Inflammatory macrophage treated with lipopolysaccharide for 4 hours (primary cell): ENCODE results near the gene GRXCR2.
"Not testable (repeated sequence)": the region's sequence is repeated elsewhere in the genome, so short reads cannot be mapped to it uniquely, and the experiment has no call there.

Experiments used
- DNase-seq: peaks from one replicate; pipeline ENCODE4 v3.0.0-alpha.2; 2020

GRXCR2 gene, protein sequence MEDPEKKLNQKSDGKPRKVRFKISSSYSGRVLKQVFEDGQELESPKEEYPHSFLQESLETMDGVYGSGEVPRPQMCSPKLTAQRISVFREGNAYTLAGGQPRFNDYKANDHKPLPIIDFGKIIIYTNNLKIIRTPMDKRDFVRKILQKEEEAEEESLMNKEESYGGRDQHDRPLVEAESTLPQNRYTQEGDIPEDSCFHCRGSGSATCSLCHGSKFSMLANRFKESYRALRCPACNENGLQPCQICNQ

GRCh38 chr5:145872914-145873313 lies at the start of gene GRXCR2:
GRXCR2 (minus strand) TSS chr5:145873014; CDS start chr5:145872968, 46 bp downstream.
- no peak for DNase-seq

DNA sequence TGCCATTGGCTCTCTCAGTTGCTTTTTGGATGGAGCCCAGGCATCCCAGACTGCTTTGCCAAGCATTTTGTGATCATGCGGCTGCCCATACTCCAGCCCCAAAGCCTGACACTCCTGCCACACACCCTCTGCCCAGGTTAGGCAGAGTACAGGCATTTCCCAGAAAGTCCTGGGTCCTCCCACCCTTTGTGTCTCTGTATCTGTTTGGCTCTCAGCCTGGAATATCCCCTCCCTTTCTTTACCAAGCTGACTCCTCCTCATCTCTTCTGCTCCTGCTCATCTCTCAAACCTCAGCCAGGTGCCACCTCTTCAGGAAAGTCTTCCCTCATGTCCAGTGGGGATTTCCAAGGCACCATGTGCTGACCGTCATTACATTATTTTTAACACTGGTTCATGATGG lies 49.2 kb upstream of the GRXCR2 start:
- DNase-seq, result no peak

GRCh38 chr5:145921211-145921610 lies 48.4 kb upstream of the GRXCR2 start:
- no peak for DNase-seq

GRCh38 chr5:145920542-145921210 lies 47.9 kb upstream of the GRXCR2 start:
- no peak for DNase-seq

GRCh38 chr5:145919413-145919812 lies 46.6 kb upstream of the GRXCR2 start:
- no peak for DNase-seq

DNA sequence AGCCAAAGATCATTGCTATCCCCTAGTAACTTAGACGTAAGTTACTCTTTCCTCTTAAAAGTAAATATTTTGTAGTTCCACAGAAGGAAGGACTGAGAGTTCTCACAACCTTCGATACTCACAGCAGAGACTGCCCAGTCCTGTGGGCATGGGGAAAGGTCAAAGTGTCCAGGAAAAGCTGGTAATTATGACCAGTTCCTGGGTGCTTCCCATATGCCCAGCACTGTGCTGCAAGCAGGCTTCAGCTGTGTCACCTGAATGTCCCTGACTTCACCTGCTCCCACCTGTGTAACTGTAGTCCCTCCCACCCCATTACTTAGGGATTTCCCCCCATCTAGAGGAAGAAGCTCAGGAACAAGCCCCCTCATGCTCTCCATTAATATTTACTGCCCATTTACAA lies 45.6 kb upstream of the GRXCR2 start:
- DNase-seq, result no peak

GRCh38 chr5:145917288-145917687 lies 44.5 kb upstream of the GRXCR2 start:
- DNase-seq, result no peak

GRCh38 chr5:145915970-145916638 lies 43.3 kb upstream of the GRXCR2 start:
- peak; percentile 6 for DNase-seq

- DNase-seq, result no peak
Measured at GRCh38 chr5:145913701-145914100, 40.9 kb upstream of the GRXCR2 start.

DNA sequence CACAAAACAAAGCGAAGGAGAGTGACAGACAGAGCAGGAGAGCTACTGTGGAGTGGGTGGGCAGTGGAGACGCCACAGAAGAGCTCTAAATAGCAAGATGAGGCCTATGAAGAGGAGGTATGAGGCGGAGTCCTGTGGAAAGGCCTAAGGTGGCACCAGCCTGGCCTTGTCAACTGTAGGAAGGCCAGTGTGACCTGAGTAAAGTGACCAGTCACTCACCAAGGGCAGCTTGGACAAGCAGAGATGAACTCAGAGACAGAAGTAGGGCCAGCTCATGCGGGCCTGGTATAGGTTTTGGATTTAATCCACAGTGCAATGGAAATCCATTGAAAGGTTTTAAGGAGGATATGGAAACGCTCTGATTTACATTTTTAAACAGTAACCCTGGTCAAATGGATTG lies 39.8 kb upstream of the GRXCR2 start:
- no peak for DNase-seq

GRCh38 chr5:145912019-145912418 lies 39.2 kb upstream of the GRXCR2 start:
- DNase-seq, result no peak

DNA sequence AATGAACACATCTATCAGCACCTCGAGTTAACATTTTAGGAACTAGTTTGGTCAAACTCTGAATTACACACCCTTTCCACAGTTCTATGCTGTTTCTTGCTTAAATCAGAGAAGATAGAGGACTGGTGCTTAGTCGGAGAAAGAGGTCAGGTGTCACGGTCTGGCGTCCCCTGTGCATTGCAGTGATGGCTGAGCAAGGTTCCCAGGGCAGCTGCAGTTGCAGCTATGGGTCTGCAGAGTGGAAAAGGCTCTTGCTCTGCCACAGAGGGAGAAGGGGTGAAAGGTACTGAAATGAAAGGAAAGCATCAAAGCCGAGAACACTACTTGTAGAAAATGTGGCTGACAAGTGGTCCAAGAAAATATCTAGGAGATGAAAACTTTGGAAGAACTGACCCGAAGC lies 38.4 kb upstream of the GRXCR2 start:
- DNase-seq, result no peak

DNA sequence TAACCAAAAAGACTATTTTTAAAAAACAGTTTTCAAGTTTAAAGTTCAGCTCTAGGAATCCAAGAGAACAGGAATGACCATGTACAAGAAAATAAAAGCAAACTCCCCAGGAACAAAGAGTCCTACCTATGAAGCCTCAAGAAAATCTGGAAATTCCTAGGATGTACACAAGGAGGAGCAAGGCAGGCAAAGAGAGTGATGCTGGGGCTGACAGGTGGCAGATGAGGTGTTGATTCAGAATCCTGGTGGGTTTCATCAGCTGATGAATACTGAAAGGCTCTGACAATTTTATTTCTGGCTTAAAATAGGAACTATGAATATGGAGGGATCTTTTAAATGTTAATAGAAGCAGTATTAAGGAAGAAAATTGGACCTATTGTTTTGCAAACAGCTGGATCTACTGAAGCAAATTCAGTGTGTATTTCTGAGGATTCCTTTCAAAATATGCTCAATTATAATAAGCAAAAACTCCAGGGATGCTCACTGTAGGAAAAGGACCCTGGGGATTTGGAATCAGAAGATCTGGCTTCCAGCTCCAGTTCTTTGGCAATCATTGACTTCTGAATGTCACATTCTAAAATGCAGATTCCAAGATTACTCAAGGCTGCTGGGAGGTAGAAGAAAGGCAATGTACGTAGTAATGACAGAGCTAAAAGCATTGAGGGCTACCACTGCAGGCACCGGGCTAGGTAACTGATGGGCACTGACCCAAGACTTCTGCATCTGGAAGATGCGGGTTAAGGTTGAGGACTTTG lies 35.6 kb upstream of the GRXCR2 start:
- no peak for DNase-seq

DNA sequence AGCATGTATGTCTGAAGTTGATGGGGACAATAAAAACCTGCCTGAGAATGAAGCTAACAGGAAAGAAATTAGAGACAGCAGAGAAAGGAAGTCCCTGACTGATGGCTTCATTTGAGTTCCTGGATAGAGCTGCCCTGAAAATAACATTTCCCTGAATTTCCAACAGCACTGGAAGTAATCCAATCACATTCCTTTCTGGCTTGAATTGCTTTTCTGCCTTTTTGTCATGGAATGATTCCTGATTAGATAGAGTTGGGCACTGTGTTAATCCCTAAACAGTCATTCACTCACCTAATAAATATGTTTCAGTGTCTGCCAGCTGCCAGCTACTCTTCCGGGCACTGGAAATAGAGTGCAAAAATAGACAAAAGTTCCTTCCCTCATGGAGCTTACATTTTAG lies 33.6 kb upstream of the GRXCR2 start:
- DNase-seq, result no peak

- DNase-seq, result no peak
Measured at GRCh38 chr5:145904743-145905142, 31.9 kb upstream of the GRXCR2 start.

DNA sequence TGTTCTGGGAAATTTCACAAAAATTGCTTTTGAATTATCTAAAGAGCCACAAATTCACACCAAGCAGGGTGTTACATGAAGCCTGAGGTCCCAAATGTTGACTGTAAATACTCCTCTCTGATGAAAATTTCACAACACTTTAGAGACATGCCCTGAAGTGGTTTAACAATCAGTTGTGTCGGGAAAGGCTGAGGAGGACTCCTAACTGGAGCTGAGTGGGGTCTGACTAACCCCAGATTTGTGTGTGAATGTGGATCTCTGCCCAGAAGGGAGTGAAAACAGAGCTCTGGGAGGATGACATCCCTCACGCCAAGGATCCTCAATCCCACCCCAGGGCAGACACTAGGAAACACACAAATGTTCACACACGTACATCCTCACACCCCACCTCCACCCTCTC lies 31.1 kb upstream of the GRXCR2 start:
- DNase-seq, result no peak

DNA sequence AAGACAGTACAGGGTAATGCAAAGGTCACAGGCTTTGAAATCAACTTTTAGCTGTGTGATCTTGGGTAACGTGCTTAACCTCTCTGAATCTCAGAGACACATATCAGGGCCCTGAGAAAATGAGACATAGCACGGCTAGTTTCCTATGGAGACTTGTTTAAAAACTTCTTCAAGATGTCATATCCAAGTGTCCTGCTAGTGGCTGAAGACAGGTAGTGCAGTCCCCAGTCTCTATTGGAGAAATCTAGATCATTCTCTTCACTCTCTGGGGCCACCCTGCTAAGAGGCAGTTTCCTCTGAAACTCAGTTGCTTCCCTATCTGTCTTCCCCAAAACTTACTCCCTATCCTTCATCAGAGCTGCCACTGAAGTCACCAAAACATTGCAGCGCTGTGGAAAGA lies 30.3 kb upstream of the GRXCR2 start:
- DNase-seq, result peak; percentile 18

- DNase-seq, result no peak
Measured at GRCh38 chr5:145902421-145902820, 29.6 kb upstream of the GRXCR2 start.

- no peak for DNase-seq
Measured at GRCh38 chr5:145898171-145898570, 25.4 kb upstream of the GRXCR2 start.

- DNase-seq, result not testable (repeated sequence)
Measured at GRCh38 chr5:145891378-145891777, 18.6 kb upstream of the GRXCR2 start.

DNA sequence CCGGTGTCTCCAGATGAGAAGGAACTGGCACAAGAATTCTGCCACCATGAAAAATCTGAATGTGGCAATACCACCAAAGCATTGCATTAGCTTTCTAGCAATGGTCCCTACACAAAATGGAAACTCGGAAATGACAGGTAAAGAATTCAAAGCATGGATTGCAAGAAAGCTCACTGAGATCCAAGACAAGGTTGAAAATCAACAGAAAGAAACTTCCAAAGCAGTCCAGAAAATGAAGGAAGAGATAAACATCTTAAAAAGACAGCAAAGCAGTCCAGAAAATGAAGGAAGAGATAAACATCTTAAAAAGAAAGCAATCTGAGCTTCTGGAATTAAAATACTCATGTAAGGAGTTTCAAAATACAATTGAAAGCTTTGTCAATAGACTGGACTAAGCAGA lies 16.8 kb upstream of the GRXCR2 start:
- no peak for DNase-seq

- DNase-seq, result peak; percentile 5
Measured at GRCh38 chr5:145887976-145888574, 15.3 kb upstream of the GRXCR2 start.

- no peak for DNase-seq
Measured at GRCh38 chr5:145887217-145887616, 14.4 kb upstream of the GRXCR2 start.
